ENCODE results near the gene PICALM. TPM values are rescaled to one million over a fixed set of nuclear protein-coding genes. Genes with fewer than 3 reads are reported as not detected.

PICALM gene
- total and polyA plus RNA-seq, 2 donors (not counting 3 experiments of a cell fraction or from before 2014, with no cell fraction given): 181 to 202 TPM

- no peak overlapping the region for H2AFZ ChIP-seq (ENCODE audit: low read depth, low read length)
- peaks cover 39% of the 10 kb centered on the region for H4K20me1 ChIP-seq (replicated peaks; ENCODE audit: control insufficient read depth, extremely low read depth, insufficient read depth, low read length)
- TF ChIP-seq EZH2 (IDR thresholded peaks at IDR 0.05; ENCODE audit: borderline replicate concordance, low read depth, low read length, severe bottlenecking): no peak
- no peak for TF ChIP-seq POLR2AphosphoS5 (IDR thresholded peaks at IDR 0.05; ENCODE audit: insufficient read depth, low read depth, low read length)
- TF ChIP-seq, protein P1, sequence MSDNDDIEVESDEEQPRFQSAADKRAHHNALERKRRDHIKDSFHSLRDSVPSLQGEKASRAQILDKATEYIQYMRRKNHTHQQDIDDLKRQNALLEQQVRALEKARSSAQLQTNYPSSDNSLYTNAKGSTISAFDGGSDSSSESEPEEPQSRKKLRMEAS (IDR thresholded peaks at IDR 0.05; ENCODE audit: insufficient read depth, insufficient read length): no peak
- no peak for TF ChIP-seq JUN (IDR thresholded peaks at IDR 0.05; ENCODE audit: borderline replicate concordance, insufficient read depth, insufficient read length, low read depth)
- TF ChIP-seq MYC (IDR thresholded peaks at IDR 0.05; ENCODE audit: low read depth, low read length): no peak
- TF ChIP-seq GATA2 (IDR thresholded peaks at IDR 0.05; ENCODE audit: insufficient read depth, insufficient read length, low read depth, low read length): no peak
- TF ChIP-seq, protein P2, sequence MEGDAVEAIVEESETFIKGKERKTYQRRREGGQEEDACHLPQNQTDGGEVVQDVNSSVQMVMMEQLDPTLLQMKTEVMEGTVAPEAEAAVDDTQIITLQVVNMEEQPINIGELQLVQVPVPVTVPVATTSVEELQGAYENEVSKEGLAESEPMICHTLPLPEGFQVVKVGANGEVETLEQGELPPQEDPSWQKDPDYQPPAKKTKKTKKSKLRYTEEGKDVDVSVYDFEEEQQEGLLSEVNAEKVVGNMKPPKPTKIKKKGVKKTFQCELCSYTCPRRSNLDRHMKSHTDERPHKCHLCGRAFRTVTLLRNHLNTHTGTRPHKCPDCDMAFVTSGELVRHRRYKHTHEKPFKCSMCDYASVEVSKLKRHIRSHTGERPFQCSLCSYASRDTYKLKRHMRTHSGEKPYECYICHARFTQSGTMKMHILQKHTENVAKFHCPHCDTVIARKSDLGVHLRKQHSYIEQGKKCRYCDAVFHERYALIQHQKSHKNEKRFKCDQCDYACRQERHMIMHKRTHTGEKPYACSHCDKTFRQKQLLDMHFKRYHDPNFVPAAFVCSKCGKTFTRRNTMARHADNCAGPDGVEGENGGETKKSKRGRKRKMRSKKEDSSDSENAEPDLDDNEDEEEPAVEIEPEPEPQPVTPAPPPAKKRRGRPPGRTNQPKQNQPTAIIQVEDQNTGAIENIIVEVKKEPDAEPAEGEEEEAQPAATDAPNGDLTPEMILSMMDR (IDR thresholded peaks at IDR 0.05; ENCODE audit: extremely low read depth in 1 of 2, insufficient read depth in 1 of 2, low read depth in 1 of 2, low read length in 2 of 2): no peak
- no peak for TF ChIP-seq POLR2A (IDR thresholded peaks at IDR 0.05; ENCODE audit: low read depth, low read length)
- no peak for TF ChIP-seq FOS (IDR thresholded peaks at IDR 0.05; ENCODE audit: borderline replicate concordance, insufficient read depth, low read length)
- H3K4me3 ChIP-seq (replicated peaks in 1 of 3; ENCODE audit: insufficient read depth in 1 of 3, low read depth in 1 of 3, low read length in 3 of 3): no peak overlapping the region
- H3K4me2 ChIP-seq (ENCODE audit: insufficient read depth, low read length): no peak overlapping the region
- H3K27ac ChIP-seq (ENCODE audit: insufficient read depth, low read depth, low read length): no peak overlapping the region
- ChIA-PET CTCF (interaction anchor here (4.1 kb wide), 1 partner anchor 14 kb away, joined by 19 read pairs; no protein-coding TSS in a partner anchor), POLR2A (no interaction called here)
- intact Hi-C loops (cut with micrococcal nuclease): no loop called here
- H3K79me2 ChIP-seq (ENCODE audit: control insufficient read depth, insufficient read depth, low read length): peaks cover 100% of the 10 kb centered on the region
- H3K9me3 ChIP-seq (replicated peaks; ENCODE audit: control insufficient read depth, insufficient read depth, low read length): no peaks in the 10 kb centered on the region
- no peaks in the 10 kb centered on the region for H3K36me3 ChIP-seq (ENCODE audit: control insufficient read depth in 2 of 2, extremely low read depth in 1 of 2, insufficient read depth in 2 of 2, low read length in 2 of 2)
- peaks cover 4% of the 10 kb centered on the region for H3K9me1 ChIP-seq (replicated peaks; ENCODE audit: control insufficient read depth, extremely low read depth, insufficient read depth, low read length)
- FAIRE-seq: no peak
- DNase-seq (ENCODE audit: low read depth, low spot score): no peak
- no peaks in the 10 kb centered on the region for H3K27me3 ChIP-seq (ENCODE audit: control insufficient read depth in 2 of 2, insufficient read depth in 2 of 2, low read length in 2 of 2)
- BruUV-seq (replicated peaks): no TSS peak
- H3K4me1 ChIP-seq (ENCODE audit: control insufficient read depth, extremely low read depth, insufficient read depth, low read length): peaks cover 11% of the 10 kb centered on the region
- dilution Hi-C loops (cut with MboI; ENCODE audit: extremely low pct_ligation_motif_present, low sequenced_read_pairs): no loop called here
- no peak overlapping the region for H3K9ac ChIP-seq (replicated peaks; ENCODE audit: extremely low read depth, insufficient read depth, low read length)
These were observed 12.5 kb downstream of the PICALM start for GRCh38 chr11:86056351-86056854.

Data from endothelial cell of umbilical vein (primary cell).